HTERT RPE-1 (cell line): ENCODE measurements around the gene PLAGL1.

Experiments used
- in situ Hi-C: fragments of 300-500 bp; cut with MboI; formaldehyde crosslinking; loops from 4 replicates; pipeline ENCODE4 v1.14.3; 2020; ENCODE audit warnings: low sequenced_read_pairs

PLAGL1 gene

DNA sequence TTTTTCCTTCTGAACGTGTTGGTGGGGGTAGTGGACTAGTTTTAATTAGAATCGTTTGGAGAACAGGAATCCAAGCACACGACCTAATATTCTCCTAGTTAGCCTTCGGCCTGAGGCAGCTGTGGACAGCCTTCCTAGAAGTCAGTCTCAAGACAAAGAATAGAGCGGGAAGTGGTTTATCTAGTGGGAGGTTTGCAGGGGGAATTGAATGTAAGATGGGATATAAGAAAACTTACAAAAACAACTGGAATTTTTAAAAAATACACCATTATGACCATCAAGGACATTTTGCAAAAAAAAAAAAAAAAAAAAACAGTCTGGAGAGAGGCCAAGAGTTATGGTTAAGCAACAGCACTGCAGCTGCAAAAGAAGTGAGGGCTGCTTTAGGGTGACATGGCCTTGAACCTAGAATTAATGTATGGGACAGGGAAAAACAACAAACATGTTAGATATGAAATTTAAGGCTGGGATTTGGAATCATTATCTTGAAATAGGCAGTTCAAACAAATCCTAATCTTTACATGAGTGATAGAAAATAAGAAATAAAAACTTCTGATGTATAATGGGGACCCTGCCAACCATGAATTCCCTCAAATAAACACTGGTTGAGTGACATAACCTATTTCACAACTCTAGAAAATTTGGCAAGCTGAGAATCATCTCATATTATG, 40.2 kb downstream of the PLAGL1 start:
- in situ Hi-C loops, result no loop called here

- in situ Hi-C loops, result no loop called here
Measured at GRCh38 chr6:143966312-143966711, 41.7 kb downstream of the PLAGL1 start.

DNA sequence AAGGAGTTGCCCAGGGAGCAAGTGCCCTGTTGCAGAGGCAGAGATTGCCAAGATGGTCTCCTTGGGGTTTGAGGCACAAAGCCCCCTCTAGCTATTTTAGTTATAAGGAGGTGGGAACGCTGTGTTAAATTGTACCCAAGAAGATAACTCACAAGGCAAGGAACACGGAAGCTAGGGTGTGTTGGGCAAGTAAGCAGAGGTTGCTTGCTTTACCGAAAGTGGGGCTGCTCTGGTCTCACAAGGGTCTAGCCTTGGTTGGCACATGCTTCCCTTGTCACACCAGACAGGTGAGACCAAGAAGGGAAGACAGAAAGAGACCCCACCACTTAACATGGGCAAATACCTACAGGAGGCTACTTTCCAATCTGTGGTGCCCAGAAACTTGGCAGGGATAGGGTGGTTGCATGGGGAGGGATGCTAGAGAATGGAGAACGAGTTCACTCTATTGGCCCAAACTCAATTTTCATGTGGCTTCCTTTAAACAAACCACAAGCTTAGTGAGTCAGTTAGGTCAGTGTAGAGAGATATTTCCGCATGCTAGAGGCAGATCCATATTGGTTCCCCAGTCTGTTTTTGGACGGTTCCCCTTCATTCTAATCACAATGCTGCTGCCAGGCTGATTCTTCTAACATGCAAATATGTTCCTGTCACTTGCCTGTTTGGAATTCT, 42.4 kb downstream of the PLAGL1 start:
- in situ Hi-C loops, result no loop called here

GRCh38 chr6:143964674-143965081, 43.4 kb downstream of the PLAGL1 start:
- in situ Hi-C loops, result no loop called here

- in situ Hi-C loops, result no loop called here
Measured at GRCh38 chr6:143963158-143963919, 44.7 kb downstream of the PLAGL1 start.

GRCh38 chr6:143961886-143962878, 45.9 kb downstream of the PLAGL1 start:
- in situ Hi-C loops, result no loop called here

DNA sequence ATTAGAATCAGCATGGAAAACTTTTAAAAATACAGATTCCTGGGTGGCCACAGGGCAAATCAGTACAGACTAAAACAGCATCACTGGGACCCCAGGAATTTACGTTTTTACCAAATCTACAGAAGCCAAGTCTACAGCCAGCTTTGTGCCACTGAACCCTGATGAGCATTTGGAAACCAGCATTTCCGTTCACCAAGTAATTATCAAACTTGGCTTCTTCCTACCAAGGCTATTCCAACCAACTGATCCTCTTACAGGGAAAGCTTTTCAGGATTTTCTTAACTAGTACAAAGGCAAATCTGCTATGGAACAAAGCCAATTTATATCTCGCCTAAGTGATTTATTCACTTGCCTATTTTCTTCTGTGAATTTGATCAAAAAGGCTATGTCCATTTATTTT, 47.0 kb downstream of the PLAGL1 start:
- in situ Hi-C loops, result no loop called here

- in situ Hi-C loops, result no loop called here
Measured at GRCh38 chr6:143959927-143960326, 48.1 kb downstream of the PLAGL1 start.

- in situ Hi-C loops, result no loop called here
Measured at GRCh38 chr6:143958839-143959399, 49.1 kb downstream of the PLAGL1 start.

DNA sequence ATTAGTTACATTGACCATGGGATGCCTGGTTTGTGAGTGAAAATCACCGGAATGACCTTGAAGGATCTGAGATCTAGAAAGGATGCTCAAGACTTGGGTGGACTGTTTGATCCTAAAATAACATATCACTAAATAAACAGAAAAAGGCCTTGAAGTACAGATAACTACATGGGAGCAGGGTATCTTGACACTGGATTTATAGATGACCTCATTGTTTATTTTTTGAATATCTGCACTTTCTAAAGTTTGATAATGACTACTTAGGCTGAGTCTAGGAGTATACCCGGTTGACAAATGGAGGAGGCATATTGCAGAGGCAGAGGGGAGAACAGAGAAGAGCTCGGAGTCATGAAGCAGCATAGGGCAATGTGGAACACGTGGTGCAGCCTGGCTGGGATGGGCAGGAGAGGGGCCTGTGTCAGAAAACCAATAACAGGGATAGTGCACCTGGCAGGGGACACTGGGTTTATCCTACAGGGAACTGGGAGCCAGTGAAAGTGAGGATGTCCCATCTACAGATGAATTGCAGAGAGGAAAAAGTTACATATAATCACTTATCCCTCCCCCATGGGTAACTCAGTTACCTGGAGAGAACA, 50.3 kb downstream of the PLAGL1 start:
- in situ Hi-C loops, result no loop called here

GRCh38 chr6:143955971-143956370, 52.1 kb downstream of the PLAGL1 start:
- in situ Hi-C loops, result no loop called here

DNA sequence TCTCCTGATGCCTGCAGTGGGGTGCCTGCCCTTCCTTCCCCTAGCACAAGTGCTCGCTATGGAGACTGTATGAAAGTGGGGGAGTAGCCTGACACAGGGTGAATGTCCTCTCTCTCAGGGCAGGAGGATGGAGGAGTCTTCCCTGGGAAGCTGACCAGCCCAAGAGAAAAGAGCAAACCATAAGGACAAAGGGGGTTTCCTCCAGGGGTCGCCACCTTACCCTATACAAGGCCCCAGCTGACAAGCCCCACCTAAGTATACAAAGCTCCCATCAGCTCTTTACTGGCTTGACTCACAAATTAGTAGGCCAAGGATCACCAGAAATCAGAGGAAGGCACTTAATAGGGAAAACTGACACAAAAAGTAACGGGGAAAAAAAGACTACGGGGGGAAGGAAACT, 54.1 kb downstream of the PLAGL1 start:
- in situ Hi-C loops, result no loop called here

DNA sequence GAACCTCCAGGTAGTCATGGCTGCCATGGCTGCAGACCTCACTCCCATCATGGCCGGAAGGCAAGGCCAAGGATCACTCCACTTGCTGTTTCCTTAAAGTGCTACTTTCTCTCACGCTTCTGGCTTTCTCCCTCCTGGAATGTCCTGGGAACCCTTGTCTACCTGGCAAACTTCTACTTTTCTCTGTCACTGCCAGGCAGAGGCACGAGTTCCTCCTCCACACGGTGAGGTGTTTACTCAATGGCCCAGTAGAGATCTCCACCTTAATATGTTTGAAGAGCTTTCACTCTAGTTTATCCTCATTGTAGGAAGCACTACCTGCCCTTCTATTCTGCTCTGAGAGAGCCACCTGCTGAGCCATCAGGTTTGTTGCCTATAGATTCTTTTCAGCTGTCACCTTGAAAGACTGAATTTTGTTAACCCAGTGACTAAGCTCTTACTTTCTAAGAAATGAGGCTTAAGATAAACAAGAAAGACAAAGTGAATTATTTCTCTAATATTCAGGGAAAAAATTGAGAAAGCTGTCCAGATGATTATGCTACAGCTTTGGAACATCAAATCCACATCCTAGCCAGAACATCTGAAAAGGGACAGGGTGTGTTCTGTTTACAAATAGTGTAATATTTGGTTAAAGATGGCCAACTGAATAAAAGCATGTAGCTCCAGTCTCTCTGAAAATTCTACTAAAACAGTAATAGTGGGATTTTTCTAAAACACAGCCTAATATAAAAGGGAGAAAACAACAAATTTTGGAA, 54.9 kb downstream of the PLAGL1 start:
- in situ Hi-C loops, result no loop called here

- in situ Hi-C loops, result no loop called here
Measured at GRCh38 chr6:143952060-143952778, 55.8 kb downstream of the PLAGL1 start.

GRCh38 chr6:143950875-143951274, 57.2 kb downstream of the PLAGL1 start:
- in situ Hi-C loops, result no loop called here

GRCh38 chr6:143949962-143950361, 58.1 kb downstream of the PLAGL1 start:
- in situ Hi-C loops, result no loop called here

- in situ Hi-C loops, result no loop called here
Measured at GRCh38 chr6:143949535-143949934, 58.5 kb downstream of the PLAGL1 start.

- in situ Hi-C loops, result no loop called here
Measured at GRCh38 chr6:143948208-143948607, 59.9 kb downstream of the PLAGL1 start.
